ENCODE measurements around the gene IL1RAPL2. TPM values are rescaled to one million over a fixed set of nuclear protein-coding genes. Genes with fewer than 3 reads are reported as not detected.

IL1RAPL2 gene
- polyA plus RNA-seq, 1 of the 3 experiments (the other 2 are of a cell fraction): 0.13 TPM

GRCh38 chrX:105765691-105766090, 1199.7 kb downstream of the IL1RAPL2 start:
- no peaks in the 10 kb centered on the region for H3F3A ChIP-seq (replicated peaks; ENCODE audit: insufficient read depth)
- H3K9me3 ChIP-seq: no peaks in the 10 kb centered on the region
- no peak overlapping the region for H3K27ac ChIP-seq (ENCODE audit: low read depth in 2 of 2, low read length in 1 of 2)
- TF ChIP-seq TCF12 (IDR thresholded peaks at IDR 0.05) (no peak), USF2 (IDR thresholded peaks at IDR 0.05; ENCODE audit: borderline replicate concordance, low read depth, low read length) (no peak), TEAD4 (IDR thresholded peaks at IDR 0.05; ENCODE audit: borderline replicate concordance, insufficient read depth) (no peak), NRF1 (IDR thresholded peaks at IDR 0.05; ENCODE audit: low read depth, low read length) (no peak), CTCF (IDR thresholded peaks at IDR 0.05) (no peak), POLR2AphosphoS5 (IDR thresholded peaks at IDR 0.05; ENCODE audit: low read depth, low read length) (no peak), REST (IDR thresholded peaks at IDR 0.05; ENCODE audit: low read depth, low read length) (no peak), TAF1 (IDR thresholded peaks at IDR 0.05; ENCODE audit: borderline replicate concordance, low read depth, low read length) (no peak), ZBTB33 (IDR thresholded peaks at IDR 0.05; ENCODE audit: borderline replicate concordance, low read depth) (no peak), SMC3 (IDR thresholded peaks at IDR 0.05; ENCODE audit: low read depth, low read length) (no peak), SIN3A (IDR thresholded peaks at IDR 0.05; ENCODE audit: borderline replicate concordance, low read depth, low read length) (no peak), NFIC (IDR thresholded peaks at IDR 0.05; ENCODE audit: borderline replicate concordance) (no peak), FOXJ3 (CRISPR knock-in tag; IDR thresholded peaks at IDR 0.05) (no peak)
- no peak overlapping the region for H3K9ac ChIP-seq
- WGBS (ENCODE audit: low lambda C conversion rate): 17% methylated on average over 1 of the region's 1 CpG
- POLR2A ChIA-PET: no interaction called here
- H4K20me1 ChIP-seq (ENCODE audit: insufficient read depth): no peaks in the 10 kb centered on the region
- no peak for DNase-seq
- no peak overlapping the region for H3K4me3 ChIP-seq (ENCODE audit: low read depth in 2 of 2, low read length in 1 of 2)
- H3K4me2 ChIP-seq: no peak overlapping the region
- CTCF ChIA-PET: no interaction called here
- peaks cover 12% of the 10 kb centered on the region; the same call in 1 of the 2 replicates for H3K27me3 ChIP-seq (ENCODE audit: insufficient read depth)
- no peaks in the 10 kb centered on the region for H3K36me3 ChIP-seq (replicated peaks in 1 of 2; ENCODE audit: control insufficient read depth in 1 of 2, insufficient read depth in 2 of 2, low read length in 1 of 2)
- H3K9me2 ChIP-seq: no peaks in the 10 kb centered on the region
- no peaks in the 10 kb centered on the region for H3K4me1 ChIP-seq (ENCODE audit: control insufficient read depth in 1 of 2, insufficient read depth in 2 of 2, low read depth in 1 of 2, low read length in 1 of 2)
- H3K79me2 ChIP-seq (ENCODE audit: insufficient read depth): no peaks in the 10 kb centered on the region
- H2AFZ ChIP-seq (ENCODE audit: low read depth): no peak overlapping the region

All from SK-N-SH (cell line).